Hematopoietic multipotent progenitor cell treated with erythropoietin and hydrocortisone succinate and interleukin-3 and kit ligand, for 6 days (in vitro differentiated cells): ENCODE results near the gene NRXN3.

ENCODE experiments used
- DNase-seq: peaks from one replicate; pipeline ENCODE4 v3.0.0-alpha.2; 2015

The NRXN3 gene

DNA sequence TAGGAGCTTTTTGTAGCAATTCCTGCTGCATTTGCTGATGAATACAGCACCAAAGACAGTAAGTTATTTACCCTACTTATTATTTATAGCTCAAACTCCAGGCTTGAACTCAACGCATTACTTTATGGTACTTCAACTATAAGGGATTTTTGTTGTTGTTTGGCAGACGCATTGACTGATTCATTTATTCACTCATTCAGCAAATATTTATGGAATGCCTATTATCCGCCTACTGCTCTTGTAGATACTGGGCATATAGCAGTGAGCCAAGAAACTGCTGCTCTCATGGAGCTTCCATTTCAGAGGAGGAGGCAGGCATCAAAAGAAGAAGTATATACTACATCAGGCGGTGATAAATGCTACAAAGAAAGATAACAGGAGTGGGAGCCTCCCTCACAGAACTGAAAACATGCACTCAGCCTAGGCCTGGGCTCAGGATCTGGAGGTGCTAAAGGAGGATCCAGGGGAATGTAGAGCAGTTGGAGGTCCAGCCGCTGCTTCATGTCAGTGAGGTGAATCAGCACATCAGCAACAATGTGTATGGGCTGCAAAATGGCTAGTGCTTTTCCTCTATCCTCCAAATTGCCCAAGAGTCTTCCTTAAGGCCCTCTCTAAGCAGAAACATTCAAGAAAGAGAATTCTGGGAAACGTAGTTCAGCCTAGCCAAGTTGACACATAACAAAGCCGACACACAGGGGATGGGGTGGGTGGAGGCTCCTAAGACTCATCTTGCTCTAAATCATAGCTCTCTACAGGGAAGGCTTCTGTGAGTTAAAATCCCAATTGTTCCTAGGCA, 157.5 kb downstream of the NRXN3 start:
- DNase-seq = no peak

DNA sequence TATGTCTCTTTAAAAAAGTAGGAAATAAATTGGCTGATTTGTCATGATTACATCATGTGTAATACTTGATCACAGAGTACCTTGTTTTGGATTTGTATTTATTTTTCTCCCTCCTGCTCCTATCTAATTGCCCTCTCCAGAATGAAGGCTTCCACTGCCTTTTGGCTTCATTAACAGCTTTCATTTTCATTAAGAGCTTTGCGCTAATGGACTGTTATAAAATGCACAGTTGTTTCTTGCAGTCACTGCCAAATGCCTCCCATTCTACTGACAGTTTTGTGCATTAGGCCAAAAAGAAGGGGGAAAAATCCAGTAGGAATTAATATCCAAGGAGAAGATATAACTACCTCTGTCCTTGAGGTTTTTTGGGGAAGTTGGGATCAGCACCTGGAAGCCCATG, 159.2 kb downstream of the NRXN3 start:
- no peak for DNase-seq

DNA sequence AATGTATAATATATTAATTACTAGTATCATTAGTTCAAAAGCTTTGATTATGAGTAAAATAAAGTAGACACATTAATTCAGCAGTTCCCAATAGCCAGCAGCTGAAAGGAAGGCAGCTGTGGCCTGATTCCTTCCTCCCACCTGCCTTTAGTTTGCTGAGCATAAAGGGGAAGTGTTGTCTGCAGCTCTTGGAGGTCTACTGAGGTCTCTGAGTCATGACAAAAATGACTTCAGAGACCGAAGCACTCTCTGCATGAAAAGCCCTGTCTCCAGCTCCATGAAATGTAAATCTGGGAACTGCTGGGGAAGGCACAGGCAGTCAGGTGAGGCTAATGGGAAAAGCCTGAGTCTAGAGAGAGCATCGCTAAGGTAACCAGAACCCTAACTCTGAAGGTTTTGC, 165.4 kb downstream of the NRXN3 start:
- no peak for DNase-seq

- DNase-seq = no peak
Measured at GRCh38 chr14:78340250-78340649, 170.1 kb downstream of the NRXN3 start.

- no peak for DNase-seq
Measured at GRCh38 chr14:78341827-78342389, 171.7 kb downstream of the NRXN3 start.

- no peak for DNase-seq
Measured at GRCh38 chr14:78342879-78343278, 172.7 kb downstream of the NRXN3 start.

- no peak for DNase-seq
Measured at GRCh38 chr14:78344290-78344689, 174.1 kb downstream of the NRXN3 start.

- no peak for DNase-seq
Measured at GRCh38 chr14:78345131-78345744, 175.1 kb downstream of the NRXN3 start.

- DNase-seq = no peak
Measured at GRCh38 chr14:78346747-78347146, 176.6 kb downstream of the NRXN3 start.

GRCh38 chr14:78355109-78355508, 184.9 kb downstream of the NRXN3 start:
- DNase-seq = no peak

DNA sequence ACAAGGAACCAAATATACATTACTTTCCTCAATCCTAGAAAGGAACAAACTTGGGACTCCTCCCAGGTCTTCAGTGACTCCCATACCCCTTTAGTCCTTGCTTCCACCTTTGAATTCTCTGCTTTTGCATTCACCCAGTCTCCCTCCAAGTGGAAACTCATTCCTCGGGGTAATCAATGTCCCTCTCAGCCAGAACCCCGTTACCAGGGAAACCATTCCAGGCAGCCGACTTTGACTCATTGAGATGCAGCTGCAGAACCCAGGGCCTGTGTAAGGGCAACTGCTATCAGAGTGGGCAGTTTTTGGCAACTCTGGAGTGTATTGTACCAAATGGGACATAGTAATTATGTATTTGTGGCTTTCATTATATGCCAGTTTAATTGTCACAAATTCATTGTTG, 186.2 kb downstream of the NRXN3 start:
- no peak for DNase-seq

DNA sequence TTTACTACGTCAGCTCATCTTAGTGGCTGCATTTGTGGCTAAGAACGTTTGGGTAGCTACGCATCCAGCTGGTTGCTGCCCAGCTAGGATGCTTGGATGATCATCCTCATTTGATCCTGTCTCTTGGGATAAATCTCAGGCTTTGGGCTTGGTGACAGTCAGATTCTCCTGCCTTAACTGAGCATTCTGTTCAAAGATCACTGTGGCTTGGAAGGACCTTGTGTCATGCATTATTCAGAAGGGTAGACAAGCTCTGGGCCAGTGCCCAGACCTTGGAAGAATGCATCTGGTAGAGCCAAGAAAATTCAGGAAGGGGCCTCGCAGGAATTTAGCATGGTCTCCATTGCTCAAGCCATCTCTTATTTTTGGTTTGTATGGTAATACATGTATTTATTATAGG, 188.4 kb downstream of the NRXN3 start:
- DNase-seq = no peak

GRCh38 chr14:78359581-78359980, 189.4 kb downstream of the NRXN3 start:
- no peak for DNase-seq

- DNase-seq = no peak
Measured at GRCh38 chr14:78363008-78363407, 192.8 kb downstream of the NRXN3 start.

GRCh38 chr14:78367355-78367754, 197.2 kb downstream of the NRXN3 start:
- DNase-seq = no peak

GRCh38 chr14:78383060-78383459, 212.9 kb downstream of the NRXN3 start:
- DNase-seq = no peak

- DNase-seq = no peak
Measured at GRCh38 chr14:78398216-78398615, 228.0 kb downstream of the NRXN3 start.

DNA sequence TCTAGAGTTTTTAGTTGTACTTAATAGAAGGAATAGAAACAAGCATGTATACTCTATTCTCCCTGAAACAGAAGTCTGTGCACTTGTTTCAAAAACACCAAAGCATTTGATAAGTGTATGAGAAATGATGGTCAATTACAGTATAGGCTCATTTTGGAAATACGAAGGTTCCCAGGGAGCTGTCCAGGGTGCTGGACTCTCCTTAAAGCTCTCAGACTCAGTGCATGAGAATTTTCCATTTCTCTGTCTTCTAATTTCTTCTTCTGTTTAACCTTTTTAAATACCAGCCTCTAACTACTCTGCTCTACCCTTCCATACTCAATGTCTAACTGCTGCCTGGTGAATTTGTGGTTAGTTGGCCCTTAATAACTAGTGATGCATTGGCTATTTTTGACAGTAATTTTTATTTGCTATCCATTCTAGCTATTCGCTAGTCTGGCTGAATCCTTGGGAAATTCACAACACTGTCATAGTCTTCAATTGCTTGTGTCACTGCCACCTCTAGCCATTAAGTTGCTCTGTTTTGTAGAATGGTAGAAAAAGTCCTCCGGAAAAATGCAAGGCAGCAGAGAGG, 229.2 kb downstream of the NRXN3 start:
- peak; percentile 73 for DNase-seq

GRCh38 chr14:78401866-78402265, 231.7 kb downstream of the NRXN3 start:
- no peak for DNase-seq

GRCh38 chr14:78403278-78403815, 233.2 kb downstream of the NRXN3 start:
- no peak for DNase-seq

- DNase-seq = peak; percentile 11
Measured at GRCh38 chr14:78405079-78405856, 235.1 kb downstream of the NRXN3 start.

GRCh38 chr14:78412475-78412874, 242.3 kb downstream of the NRXN3 start:
- no peak for DNase-seq

- no peak for DNase-seq
Measured at GRCh38 chr14:78414172-78414571, 244.0 kb downstream of the NRXN3 start.
